Fibroblast of skin of scalp (primary cell): ENCODE results near the gene PRDM11.
A peak's percentile ranks its signal among the peaks of the same experiment; 100 is the strongest.

ENCODE experiments used
- DNase-seq: peaks from one replicate; pipeline ENCODE4 v3.0.0-alpha.2; 2013

The PRDM11 gene

GRCh38 chr11:45142241-45143055 lies 4.0 kb upstream of the PRDM11 start:
- peak; percentile 31 for DNase-seq

- no peak for DNase-seq
These were observed 2.9 kb upstream of the PRDM11 start for GRCh38 chr11:45143494-45143893.

- DNase-seq, result no peak
These were observed 2.0 kb upstream of the PRDM11 start for GRCh38 chr11:45144126-45145082.

- no peak for DNase-seq
These were observed 1.4 kb upstream of the PRDM11 start for GRCh38 chr11:45145083-45145378.

GRCh38 chr11:45145379-45146071 lies 914 bp upstream of the PRDM11 start:
- DNase-seq, result peak; percentile 61

GRCh38 chr11:45147017-45147728 lies 734 bp downstream of the PRDM11 start:
- peak; percentile 98 for DNase-seq

GRCh38 chr11:45147891-45148675 lies 1.6 kb downstream of the PRDM11 start:
- DNase-seq, result no peak

- DNase-seq, result no peak
These were observed 3.1 kb downstream of the PRDM11 start for GRCh38 chr11:45149483-45150056.

- DNase-seq, result no peak
These were observed 3.9 kb downstream of the PRDM11 start for GRCh38 chr11:45150301-45150700.

GRCh38 chr11:45150943-45151342 lies 4.5 kb downstream of the PRDM11 start:
- no peak for DNase-seq

GRCh38 chr11:45151362-45151982 lies 5.0 kb downstream of the PRDM11 start:
- no peak for DNase-seq

- DNase-seq, result no peak
These were observed 6.5 kb downstream of the PRDM11 start for GRCh38 chr11:45152740-45153595.

GRCh38 chr11:45154276-45154675 lies 7.8 kb downstream of the PRDM11 start:
- no peak for DNase-seq

GRCh38 chr11:45155058-45155551 lies 8.7 kb downstream of the PRDM11 start:
- DNase-seq, result no peak

GRCh38 chr11:45155627-45156180 lies 9.3 kb downstream of the PRDM11 start:
- no peak for DNase-seq

- no peak for DNase-seq
These were observed 9.8 kb downstream of the PRDM11 start for GRCh38 chr11:45156201-45156600.

GRCh38 chr11:45156741-45157140 lies 10.3 kb downstream of the PRDM11 start:
- no peak for DNase-seq

- DNase-seq, result no peak
These were observed 11.1 kb downstream of the PRDM11 start for GRCh38 chr11:45157247-45158209.
